ENCODE measurements around the gene PDE3A. TPM values are rescaled to one million over a fixed set of nuclear protein-coding genes. Genes with fewer than 3 reads are reported as not detected.

PDE3A gene
- total RNA-seq, 1 experiment from 2014 or later: 19.9 TPM

GRCh38 chr12:20421421-20421820 is 53.1 kb downstream of the PDE3A start:
- CTCF ChIA-PET: interaction anchor here (0.6 kb wide), 1 partner anchor 32 kb away, joined by 3 read pairs; no protein-coding TSS in a partner anchor
- intact Hi-C loops (cut with micrococcal nuclease; ENCODE audit: unreplicated experiment): no loop called here
- no peak for DNase-seq
- Mint-ChIP-seq H3K27ac (ENCODE audit: unreplicated experiment) (no peak overlapping the region), H3K4me3 (ENCODE audit: low read depth, unreplicated experiment) (no peak overlapping the region), H3K36me3 (ENCODE audit: insufficient read depth, unreplicated experiment) (no peaks in the 10 kb centered on the region), H3K4me1 (ENCODE audit: low read depth, unreplicated experiment) (peaks cover 10% of the 10 kb centered on the region), H3K9me3 (ENCODE audit: low read depth, unreplicated experiment) (no peaks in the 10 kb centered on the region), H3K27me3 (ENCODE audit: unreplicated experiment) (no peaks in the 10 kb centered on the region)
- no TSS peak for BruUV-seq (replicated peaks)
- TF ChIP-seq, protein P1, sequence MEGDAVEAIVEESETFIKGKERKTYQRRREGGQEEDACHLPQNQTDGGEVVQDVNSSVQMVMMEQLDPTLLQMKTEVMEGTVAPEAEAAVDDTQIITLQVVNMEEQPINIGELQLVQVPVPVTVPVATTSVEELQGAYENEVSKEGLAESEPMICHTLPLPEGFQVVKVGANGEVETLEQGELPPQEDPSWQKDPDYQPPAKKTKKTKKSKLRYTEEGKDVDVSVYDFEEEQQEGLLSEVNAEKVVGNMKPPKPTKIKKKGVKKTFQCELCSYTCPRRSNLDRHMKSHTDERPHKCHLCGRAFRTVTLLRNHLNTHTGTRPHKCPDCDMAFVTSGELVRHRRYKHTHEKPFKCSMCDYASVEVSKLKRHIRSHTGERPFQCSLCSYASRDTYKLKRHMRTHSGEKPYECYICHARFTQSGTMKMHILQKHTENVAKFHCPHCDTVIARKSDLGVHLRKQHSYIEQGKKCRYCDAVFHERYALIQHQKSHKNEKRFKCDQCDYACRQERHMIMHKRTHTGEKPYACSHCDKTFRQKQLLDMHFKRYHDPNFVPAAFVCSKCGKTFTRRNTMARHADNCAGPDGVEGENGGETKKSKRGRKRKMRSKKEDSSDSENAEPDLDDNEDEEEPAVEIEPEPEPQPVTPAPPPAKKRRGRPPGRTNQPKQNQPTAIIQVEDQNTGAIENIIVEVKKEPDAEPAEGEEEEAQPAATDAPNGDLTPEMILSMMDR (IDR thresholded peaks at IDR 0.05; ENCODE audit: unreplicated experiment): no peak

DNA sequence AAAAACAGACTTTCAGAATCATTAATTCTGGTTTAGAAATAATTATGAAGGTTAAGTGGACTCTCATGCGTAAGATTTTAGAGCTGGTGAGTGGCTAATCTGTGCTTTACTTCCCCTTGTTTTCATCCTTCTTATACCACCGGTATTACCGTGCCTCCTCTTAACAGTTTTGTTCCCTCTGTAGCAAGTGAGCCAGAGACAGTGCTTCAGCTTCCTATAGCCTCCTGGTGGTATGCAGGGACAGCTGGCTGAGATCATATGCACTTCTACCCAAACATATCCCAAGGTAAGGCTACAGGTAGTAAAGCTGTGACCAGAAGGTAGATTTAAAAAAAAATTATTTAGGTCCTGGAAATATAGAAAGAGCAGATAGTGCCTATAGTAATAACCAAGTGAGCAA is 55.2 kb downstream of the PDE3A start:
- intact Hi-C loops (cut with micrococcal nuclease; ENCODE audit: unreplicated experiment): no loop called here

GRCh38 chr12:20424841-20425240 is 56.5 kb downstream of the PDE3A start:
- no peak for DNase-seq
- Mint-ChIP-seq H3K4me1 (ENCODE audit: low read depth, unreplicated experiment) (peaks cover 10% of the 10 kb centered on the region), H3K9me3 (ENCODE audit: low read depth, unreplicated experiment) (no peaks in the 10 kb centered on the region), H3K27ac (ENCODE audit: unreplicated experiment) (no peak overlapping the region), H3K36me3 (ENCODE audit: insufficient read depth, unreplicated experiment) (no peaks in the 10 kb centered on the region), H3K27me3 (ENCODE audit: unreplicated experiment) (no peaks in the 10 kb centered on the region), H3K4me3 (ENCODE audit: low read depth, unreplicated experiment) (no peak overlapping the region)
- CTCF ChIA-PET: no interaction called here
- no TSS peak for BruUV-seq (replicated peaks)
- TF ChIP-seq, protein P1 (IDR thresholded peaks at IDR 0.05; ENCODE audit: unreplicated experiment): no peak
- intact Hi-C loops (cut with micrococcal nuclease; ENCODE audit: unreplicated experiment): no loop called here

More for the DNA sequence above, 55.2 kb downstream of the PDE3A start:
- H3K9me3 Mint-ChIP-seq (ENCODE audit: low read depth, unreplicated experiment): no peaks in the 10 kb centered on the region
- H3K4me1 Mint-ChIP-seq (ENCODE audit: low read depth, unreplicated experiment): peaks cover 10% of the 10 kb centered on the region
- BruUV-seq (replicated peaks): no TSS peak
- TF ChIP-seq, protein P1 (IDR thresholded peaks at IDR 0.05; ENCODE audit: unreplicated experiment): no peak
- H3K27me3 Mint-ChIP-seq (ENCODE audit: unreplicated experiment): no peaks in the 10 kb centered on the region
- no peaks in the 10 kb centered on the region for H3K36me3 Mint-ChIP-seq (ENCODE audit: insufficient read depth, unreplicated experiment)
- H3K27ac Mint-ChIP-seq (ENCODE audit: unreplicated experiment): no peak overlapping the region
- DNase-seq: no peak
- CTCF ChIA-PET: no interaction called here
- H3K4me3 Mint-ChIP-seq (ENCODE audit: low read depth, unreplicated experiment): no peak overlapping the region

GRCh38 chr12:20426191-20426590 is 57.9 kb downstream of the PDE3A start:
- Mint-ChIP-seq H3K9me3 (ENCODE audit: low read depth, unreplicated experiment) (no peaks in the 10 kb centered on the region), H3K4me3 (ENCODE audit: low read depth, unreplicated experiment) (no peak overlapping the region), H3K27me3 (ENCODE audit: unreplicated experiment) (no peaks in the 10 kb centered on the region), H3K27ac (ENCODE audit: unreplicated experiment) (no peak overlapping the region), H3K36me3 (ENCODE audit: insufficient read depth, unreplicated experiment) (no peaks in the 10 kb centered on the region), H3K4me1 (ENCODE audit: low read depth, unreplicated experiment) (no peaks in the 10 kb centered on the region)
- no peak for DNase-seq
- TF ChIP-seq, protein P1 (IDR thresholded peaks at IDR 0.05; ENCODE audit: unreplicated experiment): no peak
- CTCF ChIA-PET: no interaction called here
- intact Hi-C loops (cut with micrococcal nuclease; ENCODE audit: unreplicated experiment): no loop called here
- no TSS peak for BruUV-seq (replicated peaks)
